Large intestine (tissue), 3 donors: Measurements from ENCODE around the gene FGF14. TPM values are rescaled to one million over a fixed set of nuclear protein-coding genes. Genes with fewer than 3 reads are reported as not detected.

ENCODE experiments used
- DNase-seq, 2 donors: peaks; one replicate each; pipeline versions ENCODE4 v3.0.0 to v3.0.0-alpha.2; 2013
- H3K27ac ChIP-seq: one replicate; pipeline ENCODE4 v1.5.1; 2013; ENCODE audit warnings: low read length
- H3K27me3 ChIP-seq: 2 replicates; pipeline ENCODE4 v1.6.1; 2013; ENCODE audit warnings: low read length; ENCODE audit not compliant: control insufficient read depth, insufficient read depth
- H3K36me3 ChIP-seq: 2 replicates; pipeline ENCODE4 v1.6.1; 2013; ENCODE audit warnings: low read length; ENCODE audit not compliant: control insufficient read depth, insufficient read depth
- H3K4me1 ChIP-seq: one replicate; pipeline ENCODE4 v1.6.1; 2013; ENCODE audit warnings: low read length; ENCODE audit not compliant: control insufficient read depth, insufficient read depth
- H3K4me3 ChIP-seq: one replicate; pipeline ENCODE4 v1.5.1; 2013; ENCODE audit warnings: low read length
- H3K9me3 ChIP-seq: one replicate; pipeline ENCODE4 v1.6.1; 2013; ENCODE audit warnings: mild to moderate bottlenecking, low read depth, low read length, moderate library complexity; ENCODE audit not compliant: control insufficient read depth
- WGBS: methylation state at CpG from one replicate; pipeline ENCODE4 v1.1.5; 2013; ENCODE audit warnings: low lambda C conversion rate; ENCODE audit not compliant: insufficient coverage; 5-methylcytosine and 5-hydroxymethylcytosine counted together
- polyA plus RNA-seq: library from polyadenylated mRNA; unstranded; fragments of 120-200 nt; gene quantifications from one replicate; pipeline ENCODE4 v1.2.1, GENCODE V29; 2013

FGF14 gene
- polyA plus RNA-seq, 1 donor: 2.1 TPM

GRCh38 chr13:102395939-102396338 lies 5.9 kb downstream of the FGF14 start:
- Histone ChIP-seq H3K4me3 (no peak overlapping the region), H3K4me1 (peaks cover 10% of the 10 kb centered on the region), H3K27me3 (peaks cover 32% of the 10 kb centered on the region), H3K36me3 (no peaks in the 10 kb centered on the region), H3K27ac (no peak overlapping the region), H3K9me3 (peaks cover 8% of the 10 kb centered on the region)
- DNase-seq: no peak
- no CpG with 5 or more reads among the region's 2 CpGs for WGBS

- Histone ChIP-seq H3K4me3 (no peak overlapping the region), H3K9me3 (peaks cover 2% of the 10 kb centered on the region), H3K27ac (no peak overlapping the region), H3K27me3 (peaks cover 24% of the 10 kb centered on the region), H3K36me3 (no peaks in the 10 kb centered on the region), H3K4me1 (peaks cover 4% of the 10 kb centered on the region)
- no peak for DNase-seq
- 91% methylated on average over 7 of the region's 10 CpGs for WGBS
Observed at GRCh38 chr13:102395174-102395573, 6.7 kb downstream of the FGF14 start.

- no peaks in the 10 kb centered on the region for H3K36me3 ChIP-seq
- DNase-seq: peak; percentile 88 to 90
- peak overlapping the region; percentile 72 for H3K4me3 ChIP-seq
- H3K27ac ChIP-seq: no peak overlapping the region
- H3K9me3 ChIP-seq: no peaks in the 10 kb centered on the region
- peaks cover 4% of the 10 kb centered on the region for H3K4me1 ChIP-seq
- H3K27me3 ChIP-seq: peaks cover 17% of the 10 kb centered on the region
- no CpG with 5 or more reads among the region's 72 CpGs for WGBS
Observed at GRCh38 chr13:102394158-102395053, 7.4 kb downstream of the FGF14 start.

- Histone ChIP-seq H3K4me1 (peaks cover 4% of the 10 kb centered on the region), H3K4me3 (no peak overlapping the region), H3K9me3 (no peaks in the 10 kb centered on the region), H3K27ac (no peak overlapping the region), H3K36me3 (no peaks in the 10 kb centered on the region), H3K27me3 (peaks cover 9% of the 10 kb centered on the region)
- 84% methylated on average over 3 of the region's 7 CpGs for WGBS
- DNase-seq: no peak
Observed at GRCh38 chr13:102392481-102393209, 9.2 kb downstream of the FGF14 start.

- whole genome bisulfite sequencing: 83% methylated on average over 1 of the region's 5 CpGs
- Histone ChIP-seq H3K4me3 (no peak overlapping the region), H3K36me3 (no peaks in the 10 kb centered on the region), H3K27ac (no peak overlapping the region), H3K27me3 (no peaks in the 10 kb centered on the region), H3K9me3 (no peaks in the 10 kb centered on the region), H3K4me1 (no peaks in the 10 kb centered on the region)
- no peak for DNase-seq
Observed at GRCh38 chr13:102386461-102386860, 15.4 kb downstream of the FGF14 start.

GRCh38 chr13:102380012-102380411 lies 21.8 kb downstream of the FGF14 start:
- DNase-seq: no peak
- no peak overlapping the region for H3K27ac ChIP-seq
- no peaks in the 10 kb centered on the region for H3K36me3 ChIP-seq
- no peaks in the 10 kb centered on the region for H3K27me3 ChIP-seq
- H3K9me3 ChIP-seq: no peaks in the 10 kb centered on the region
- no CpG with 5 or more reads among the region's 1 CpG for WGBS
- H3K4me1 ChIP-seq: no peaks in the 10 kb centered on the region
- no peak overlapping the region for H3K4me3 ChIP-seq

GRCh38 chr13:102376318-102376717 lies 25.5 kb downstream of the FGF14 start:
- DNase-seq: no peak
- Histone ChIP-seq H3K27ac (no peak overlapping the region), H3K4me3 (no peak overlapping the region), H3K27me3 (no peaks in the 10 kb centered on the region), H3K9me3 (no peaks in the 10 kb centered on the region), H3K4me1 (no peaks in the 10 kb centered on the region), H3K36me3 (no peaks in the 10 kb centered on the region)
- WGBS: 83% methylated on average over 1 of the region's 1 CpG

- H3K27me3 ChIP-seq: no peaks in the 10 kb centered on the region
- H3K4me1 ChIP-seq: no peaks in the 10 kb centered on the region
- no CpG with 5 or more reads among the region's 1 CpG for WGBS
- H3K9me3 ChIP-seq: no peaks in the 10 kb centered on the region
- no peaks in the 10 kb centered on the region for H3K36me3 ChIP-seq
- DNase-seq: no peak
- no peak overlapping the region for H3K27ac ChIP-seq
- no peak overlapping the region for H3K4me3 ChIP-seq
Observed at GRCh38 chr13:102374726-102375125, 27.1 kb downstream of the FGF14 start.

GRCh38 chr13:102374233-102374632 lies 27.6 kb downstream of the FGF14 start:
- DNase-seq: no peak
- H3K4me3 ChIP-seq: no peak overlapping the region

GRCh38 chr13:102373221-102373620 lies 28.6 kb downstream of the FGF14 start:
- Histone ChIP-seq H3K9me3 (no peaks in the 10 kb centered on the region), H3K36me3 (no peaks in the 10 kb centered on the region), H3K27ac (no peak overlapping the region), H3K27me3 (no peaks in the 10 kb centered on the region), H3K4me1 (no peaks in the 10 kb centered on the region), H3K4me3 (no peak overlapping the region)
- no peak for DNase-seq

More at GRCh38 chr13:102374233-102374632, 27.6 kb downstream of the FGF14 start:
- Histone ChIP-seq H3K4me1 (no peaks in the 10 kb centered on the region), H3K27me3 (no peaks in the 10 kb centered on the region), H3K9me3 (no peaks in the 10 kb centered on the region), H3K36me3 (no peaks in the 10 kb centered on the region), H3K27ac (no peak overlapping the region)
